Measurements from ENCODE around the gene LCNL1.
A peak's percentile ranks its signal among the peaks of the same experiment; 100 is the strongest.

Gene LCNL1

GRCh38 chr9:136982232-136983051 is at the start of gene LCNL1:
TSS of gene LCNL1 (plus strand) at chr9:136982993. CDS start at chr9:136983587, 594 bp downstream.
- DNase-seq (ENCODE audit: low read depth in 2 of 2), result no peak

- no peak for DNase-seq (ENCODE audit: low read depth in 2 of 2)
Observed at GRCh38 chr9:136934277-136934676, 48.5 kb upstream of the LCNL1 start.

DNA sequence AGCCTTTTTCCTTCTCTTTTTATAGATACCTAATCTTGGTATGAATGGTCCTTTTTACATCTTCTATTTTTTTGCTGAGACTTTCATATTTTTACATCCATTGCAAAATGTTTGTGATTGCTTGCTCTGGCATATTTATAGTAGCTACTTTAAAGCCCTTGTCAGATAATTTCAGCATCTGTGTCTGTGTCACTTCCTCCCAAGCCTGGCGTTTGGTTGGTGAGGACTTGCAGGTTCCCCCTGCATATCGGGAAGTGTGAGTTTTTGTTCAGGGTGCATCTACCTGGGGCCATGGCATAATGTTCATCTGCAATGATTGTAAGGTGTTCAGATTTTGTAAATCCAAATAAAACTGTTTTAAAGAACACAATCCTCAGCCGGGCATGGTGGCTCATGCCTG is 47.1 kb upstream of the LCNL1 start:
- DNase-seq (ENCODE audit: low read depth in 2 of 2), result no peak

GRCh38 chr9:136936645-136937170 is 46.1 kb upstream of the LCNL1 start:
- no peak for DNase-seq (ENCODE audit: low read depth in 2 of 2)

DNA sequence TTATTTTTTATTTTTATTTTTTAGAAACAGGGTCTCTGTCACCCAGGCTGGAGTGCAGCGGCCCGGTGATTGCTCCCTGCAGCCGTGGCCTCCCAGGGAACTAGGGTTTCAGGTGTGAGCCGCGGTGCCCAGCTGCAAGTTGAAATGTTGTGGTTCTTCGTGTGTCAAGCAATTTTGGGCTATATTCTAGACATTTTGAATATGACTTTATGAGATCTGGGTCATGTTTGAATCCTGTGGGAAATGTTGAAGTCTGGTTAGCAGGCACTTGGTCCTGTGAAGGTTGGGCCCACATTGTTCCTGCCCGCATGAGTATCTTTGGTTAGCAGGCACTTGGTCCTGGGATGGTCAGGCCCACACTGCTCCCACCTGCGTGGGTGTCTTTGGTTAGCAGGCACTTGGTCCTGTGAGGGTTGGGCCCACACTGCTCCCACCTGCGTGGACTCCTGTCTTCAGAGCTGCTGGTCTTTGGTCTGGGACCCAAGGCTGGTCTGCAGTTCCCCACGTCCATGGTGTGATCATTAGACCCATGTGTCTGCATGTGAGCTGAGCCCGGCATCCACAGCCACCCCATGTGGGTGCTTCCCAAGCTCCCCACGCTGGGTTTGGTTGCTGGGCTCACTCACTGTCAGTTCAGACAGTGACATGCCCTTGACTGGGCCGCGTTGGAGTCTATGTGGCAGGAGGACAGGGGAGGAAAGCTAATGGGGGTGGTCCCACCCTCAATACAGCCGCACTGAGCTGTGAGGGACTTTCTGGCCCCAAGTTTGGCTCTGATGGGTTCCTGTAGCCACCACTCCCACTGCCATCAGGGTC is 45.4 kb upstream of the LCNL1 start:
- no peak for DNase-seq (ENCODE audit: low read depth in 2 of 2)

- DNase-seq (ENCODE audit: low read depth in 2 of 2), result no peak
Observed at GRCh38 chr9:136939431-136939995, 43.3 kb upstream of the LCNL1 start.

- no peak for DNase-seq (ENCODE audit: low read depth in 2 of 2)
Observed at GRCh38 chr9:136939996-136940525, 42.7 kb upstream of the LCNL1 start.

DNA sequence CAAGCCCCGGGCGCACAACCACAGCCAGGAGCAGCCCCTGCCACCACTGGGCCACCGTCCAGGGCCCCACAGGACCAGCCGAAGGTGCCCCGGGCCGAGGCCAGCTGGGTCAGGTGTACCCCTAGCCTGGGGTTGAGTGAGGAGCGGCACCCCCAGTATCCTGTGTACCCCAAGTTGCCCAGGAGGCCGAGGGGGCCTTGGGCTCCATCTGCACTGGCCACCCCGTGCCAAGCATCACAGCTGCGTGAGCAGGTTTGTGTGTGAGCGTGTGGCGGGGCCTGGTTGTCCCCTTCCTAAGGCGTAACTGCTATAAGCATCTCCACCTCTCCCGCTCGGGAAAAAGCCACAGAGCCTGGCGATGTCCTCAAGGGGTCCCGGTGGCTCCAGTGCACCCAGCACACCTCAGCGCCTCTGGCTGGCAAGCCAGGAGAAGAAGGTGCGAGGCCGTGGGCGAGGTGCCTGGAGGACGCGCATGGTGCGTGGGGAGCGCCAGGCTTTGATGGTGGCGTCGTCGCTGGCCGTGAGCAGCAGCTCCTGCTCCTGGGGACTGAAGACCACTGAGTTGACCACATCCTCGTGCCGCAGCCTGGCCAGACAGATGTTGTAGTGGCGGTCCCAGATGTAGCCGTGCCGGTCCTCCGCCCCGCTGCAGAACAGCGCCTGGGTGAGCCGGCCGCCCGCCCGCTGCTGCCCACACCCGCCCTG is 42.1 kb upstream of the LCNL1 start:
- no peak for DNase-seq (ENCODE audit: low read depth in 2 of 2)

- no peak for DNase-seq (ENCODE audit: low read depth in 2 of 2)
Observed at GRCh38 chr9:136941231-136942111, 41.3 kb upstream of the LCNL1 start.

- DNase-seq (ENCODE audit: low read depth in 2 of 2), result no peak
Observed at GRCh38 chr9:136942112-136942880, 40.5 kb upstream of the LCNL1 start.

- no peak for DNase-seq (ENCODE audit: low read depth in 2 of 2)
Observed at GRCh38 chr9:136942881-136943230, 39.9 kb upstream of the LCNL1 start.

DNA sequence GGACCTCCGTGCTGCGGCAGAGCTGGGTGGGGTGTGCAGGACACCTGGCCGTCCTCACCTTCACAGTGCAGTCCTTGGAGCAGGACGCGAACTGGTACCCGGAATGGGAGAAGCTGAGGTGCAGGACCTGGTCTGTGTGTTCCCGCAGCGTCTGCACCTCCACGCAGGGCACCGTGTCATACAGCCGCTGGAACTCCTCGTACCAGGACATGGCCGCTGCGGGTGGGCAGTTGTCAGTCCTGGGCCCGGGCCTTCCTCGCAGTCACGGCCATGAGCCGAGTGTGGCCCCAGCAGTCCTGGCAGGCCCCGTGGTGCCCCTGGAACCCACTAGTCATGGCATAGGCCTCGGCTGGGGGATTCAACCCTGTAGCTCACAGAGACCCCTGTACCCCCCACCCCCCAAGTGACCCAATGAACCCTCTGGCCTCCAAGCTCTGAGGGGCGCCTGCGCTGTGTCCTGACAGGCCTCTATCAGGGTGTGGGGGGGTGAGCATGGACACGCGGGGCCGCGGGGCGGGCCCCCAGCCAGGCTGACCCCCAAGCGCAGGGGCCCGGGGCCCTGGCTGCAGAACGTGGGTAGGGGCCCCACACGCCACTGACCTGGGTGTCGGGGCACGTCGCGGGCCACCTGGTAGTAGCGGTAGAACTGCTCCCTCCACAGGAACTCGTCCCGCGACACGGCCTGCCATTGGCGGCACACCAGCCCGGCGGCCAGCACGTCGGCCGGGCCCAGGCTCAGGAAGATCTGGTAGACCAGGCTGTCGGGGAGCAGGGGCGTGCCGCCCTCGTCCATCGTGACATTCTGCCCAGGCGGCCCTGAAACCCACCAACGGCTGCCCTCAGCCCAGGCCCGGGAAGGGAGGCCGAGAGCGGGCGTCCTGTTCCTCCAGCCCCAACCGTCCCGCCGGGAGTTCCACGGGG is 39.2 kb upstream of the LCNL1 start:
- no peak for DNase-seq (ENCODE audit: low read depth in 2 of 2)

- no peak for DNase-seq (ENCODE audit: low read depth in 2 of 2)
Observed at GRCh38 chr9:136944212-136944518, 38.6 kb upstream of the LCNL1 start.

- peak; percentile 90 to 91 for DNase-seq (ENCODE audit: low read depth in 2 of 2)
Observed at GRCh38 chr9:136944519-136945332, 38.1 kb upstream of the LCNL1 start, which contains the start of the genes C8G and FBXW5. TSS of gene C8G (plus strand) at chr9:136945243. CDS start at chr9:136945321, 78 bp downstream. TSS of gene FBXW5 (minus strand) at chr9:136944738. CDS start at chr9:136944083, 655 bp downstream.

DNA sequence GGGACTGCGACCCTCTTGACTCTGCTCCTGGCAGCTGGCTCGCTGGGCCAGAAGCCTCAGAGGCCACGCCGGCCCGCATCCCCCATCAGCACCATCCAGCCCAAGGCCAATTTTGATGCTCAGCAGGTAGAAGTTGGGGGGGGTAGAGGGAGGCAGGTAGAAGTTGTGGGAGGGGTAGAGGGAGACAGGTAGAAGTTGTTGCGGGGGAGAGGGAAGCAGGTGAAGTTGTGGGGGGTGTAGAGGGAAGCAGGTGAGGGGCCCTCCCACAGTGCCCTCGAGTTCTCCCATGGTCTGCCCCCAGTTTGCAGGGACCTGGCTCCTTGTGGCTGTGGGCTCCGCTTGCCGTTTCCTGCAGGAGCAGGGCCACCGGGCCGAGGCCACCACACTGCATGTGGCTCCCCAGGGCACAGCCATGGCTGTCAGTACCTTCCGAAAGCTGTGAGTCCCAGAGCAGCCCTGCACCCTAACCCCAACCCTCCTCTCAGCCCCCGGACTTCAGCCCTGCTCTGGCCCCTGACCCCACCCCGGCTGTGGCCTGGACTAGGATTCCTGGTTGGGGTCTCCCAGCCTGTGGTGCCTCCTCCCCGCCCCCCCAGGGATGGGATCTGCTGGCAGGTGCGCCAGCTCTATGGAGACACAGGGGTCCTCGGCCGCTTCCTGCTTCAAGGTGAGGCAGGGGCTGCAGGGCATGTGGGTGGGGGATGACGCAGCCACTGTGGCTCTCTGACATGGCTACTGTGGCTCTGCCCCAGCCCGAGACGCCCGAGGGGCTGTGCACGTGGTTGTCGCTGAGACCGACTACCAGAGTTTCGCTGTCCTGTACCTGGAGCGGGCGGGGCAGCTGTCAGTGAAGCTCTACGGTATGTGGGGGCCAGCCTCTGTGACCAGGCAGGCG is 37.2 kb upstream of the LCNL1 start:
- DNase-seq (ENCODE audit: low read depth in 2 of 2), result no peak

- no peak for DNase-seq (ENCODE audit: low read depth in 2 of 2)
Observed at GRCh38 chr9:136946228-136947027, 36.4 kb upstream of the LCNL1 start.

Data from stimulated activated CD4-positive, alpha-beta T cell treated with anti-CD3 and anti-CD28 coated beads, Interleukin-12 subunit alpha, Interleukin-12 subunit beta, amount 100 ng/mL, for 24 hours (primary cell).